Measurements from ENCODE around the gene UBE2D2.

The UBE2D2 gene

GRCh38 chr5:139650689-139651042 is 89.5 kb downstream of the UBE2D2 start:
- DNase-seq (ENCODE audit: insufficient read length, low spot score), result no peak
- FAIRE-seq, result no peak
- TF ChIP-seq SPI1 (IDR thresholded peaks at IDR 0.05; ENCODE audit: low read depth, low read length) (0 out of 2 replicates have a peak, but pooled peaks have one; percentile 34), PAX5 (IDR thresholded peaks at IDR 0.05; ENCODE audit: insufficient read depth, low read length, severe bottlenecking) (no peak), TAF1 (IDR thresholded peaks at IDR 0.05; ENCODE audit: low read depth, low read length) (no peak), POU2F2 (IDR thresholded peaks at IDR 0.05; ENCODE audit: low read depth, low read length) (no peak), POLR2AphosphoS5 (IDR thresholded peaks at IDR 0.05; ENCODE audit: low read depth, low read length) (no peak)

GRCh38 chr5:139651043-139651834 is 90.1 kb downstream of the UBE2D2 start:
- peak; percentile 61 for FAIRE-seq
- no peak for DNase-seq (ENCODE audit: insufficient read length, low spot score)
- TF ChIP-seq SPI1 (IDR thresholded peaks at IDR 0.05; ENCODE audit: low read depth, low read length), result no peak
- TF ChIP-seq PAX5 (IDR thresholded peaks at IDR 0.05; ENCODE audit: insufficient read depth, low read length, severe bottlenecking), result no peak
- TF ChIP-seq POU2F2 (IDR thresholded peaks at IDR 0.05; ENCODE audit: low read depth, low read length), result no peak
- no peak for TF ChIP-seq POLR2A (IDR thresholded peaks at IDR 0.05; ENCODE audit: low read depth, low read length)
- no peak for TF ChIP-seq POLR2AphosphoS5 (IDR thresholded peaks at IDR 0.05; ENCODE audit: low read depth, low read length)
- no peak for TF ChIP-seq TAF1 (IDR thresholded peaks at IDR 0.05; ENCODE audit: low read depth, low read length)

GRCh38 chr5:139651853-139652787 is 91.0 kb downstream of the UBE2D2 start:
- DNase-seq (ENCODE audit: insufficient read length, low spot score) (peak; percentile 90), FAIRE-seq (peak; percentile 31)
- TF ChIP-seq SPI1 (IDR thresholded peaks at IDR 0.05; ENCODE audit: low read depth, low read length) (no peak), PAX5 (IDR thresholded peaks at IDR 0.05; ENCODE audit: insufficient read depth, low read length, severe bottlenecking) (no peak), POLR2AphosphoS5 (IDR thresholded peaks at IDR 0.05; ENCODE audit: low read depth, low read length) (no peak), POLR2A (IDR thresholded peaks at IDR 0.05; ENCODE audit: low read depth, low read length) (no peak; the same call in 1 of the 2 replicates), TAF1 (IDR thresholded peaks at IDR 0.05; ENCODE audit: low read depth, low read length) (no peak), POU2F2 (IDR thresholded peaks at IDR 0.05; ENCODE audit: low read depth, low read length) (no peak)

- FAIRE-seq (peak; percentile 93), DNase-seq (ENCODE audit: insufficient read length, low spot score) (no peak)
- TF ChIP-seq PAX5 (IDR thresholded peaks at IDR 0.05; ENCODE audit: insufficient read depth, low read length, severe bottlenecking) (no peak), POU2F2 (IDR thresholded peaks at IDR 0.05; ENCODE audit: low read depth, low read length) (peak; percentile 49; the same call in 1 of the 2 replicates)
Observed at GRCh38 chr5:139652788-139653241, 91.7 kb downstream of the UBE2D2 start.

- no peak for DNase-seq (ENCODE audit: insufficient read length, low spot score)
- TF ChIP-seq SPI1 (IDR thresholded peaks at IDR 0.05; ENCODE audit: low read depth, low read length) (no peak), POLR2AphosphoS5 (IDR thresholded peaks at IDR 0.05; ENCODE audit: low read depth, low read length) (no peak), POLR2A (IDR thresholded peaks at IDR 0.05; ENCODE audit: low read depth, low read length) (no peak), POU2F2 (IDR thresholded peaks at IDR 0.05; ENCODE audit: low read depth, low read length) (no peak), PAX5 (IDR thresholded peaks at IDR 0.05; ENCODE audit: insufficient read depth, low read length, severe bottlenecking) (no peak), TAF1 (IDR thresholded peaks at IDR 0.05; ENCODE audit: low read depth, low read length) (no peak)
- peak; percentile 9 for FAIRE-seq
Observed at GRCh38 chr5:139653616-139654015, 92.5 kb downstream of the UBE2D2 start.

GRCh38 chr5:139654464-139654863 is 93.3 kb downstream of the UBE2D2 start:
- DNase-seq (ENCODE audit: insufficient read length, low spot score) (no peak), FAIRE-seq (peak; percentile 84)
- no peak for TF ChIP-seq PAX5 (IDR thresholded peaks at IDR 0.05; ENCODE audit: insufficient read depth, low read length, severe bottlenecking)
- peak; percentile 73 for TF ChIP-seq SPI1 (IDR thresholded peaks at IDR 0.05; ENCODE audit: low read depth, low read length)

- 0 out of 2 replicates have a peak, but pooled peaks have one; percentile 11 for TF ChIP-seq POU2F2 (IDR thresholded peaks at IDR 0.05; ENCODE audit: low read depth, low read length)
- TF ChIP-seq PAX5 (IDR thresholded peaks at IDR 0.05; ENCODE audit: insufficient read depth, low read length, severe bottlenecking), result no peak
- TF ChIP-seq SPI1 (IDR thresholded peaks at IDR 0.05; ENCODE audit: low read depth, low read length), result no peak
- TF ChIP-seq TAF1 (IDR thresholded peaks at IDR 0.05; ENCODE audit: low read depth, low read length), result no peak
- FAIRE-seq (no peak), DNase-seq (ENCODE audit: insufficient read length, low spot score) (no peak)
Observed at GRCh38 chr5:139654871-139655491, 93.8 kb downstream of the UBE2D2 start.

- TF ChIP-seq POLR2AphosphoS5 (IDR thresholded peaks at IDR 0.05; ENCODE audit: low read depth, low read length) (no peak), TAF1 (IDR thresholded peaks at IDR 0.05; ENCODE audit: low read depth, low read length) (no peak), PAX5 (IDR thresholded peaks at IDR 0.05; ENCODE audit: insufficient read depth, low read length, severe bottlenecking) (no peak), POU2F2 (IDR thresholded peaks at IDR 0.05; ENCODE audit: low read depth, low read length) (no peak), SPI1 (IDR thresholded peaks at IDR 0.05; ENCODE audit: low read depth, low read length) (no peak), POLR2A (IDR thresholded peaks at IDR 0.05; ENCODE audit: low read depth, low read length) (no peak)
- FAIRE-seq (no peak), DNase-seq (ENCODE audit: insufficient read length, low spot score) (no peak)
Observed at GRCh38 chr5:139655727-139656271, 94.7 kb downstream of the UBE2D2 start.

All from GM12891 (cell line).